Stimulated activated CD4-positive, alpha-beta T cell treated with anti-CD3 and anti-CD28 coated beads, Interleukin-4, amount 100 ng/mL, for 24 hours (primary cell): ENCODE results near the gene ZHX3.

Source experiments
- DNase-seq: peaks from one replicate; pipeline ENCODE4 v3.0.0-alpha.2; 2020

Gene ZHX3

GRCh38 chr20:41290804-41291389 lies 26.6 kb downstream of the ZHX3 start:
- DNase-seq: no peak

GRCh38 chr20:41287327-41287726 lies 30.2 kb downstream of the ZHX3 start:
- DNase-seq: no peak

GRCh38 chr20:41286240-41286851 lies 31.2 kb downstream of the ZHX3 start:
- no peak for DNase-seq

- no peak for DNase-seq
Measured at GRCh38 chr20:41279546-41280225, 37.8 kb downstream of the ZHX3 start.

GRCh38 chr20:41278936-41279335 lies 38.6 kb downstream of the ZHX3 start:
- no peak for DNase-seq

GRCh38 chr20:41277049-41277448 lies 40.5 kb downstream of the ZHX3 start:
- no peak for DNase-seq

- no peak for DNase-seq
Measured at GRCh38 chr20:41276317-41276751, 41.2 kb downstream of the ZHX3 start.

- DNase-seq: no peak
Measured at GRCh38 chr20:41275301-41275731, 42.2 kb downstream of the ZHX3 start.

GRCh38 chr20:41274152-41274551 lies 43.4 kb downstream of the ZHX3 start:
- no peak for DNase-seq

GRCh38 chr20:41273445-41273844 lies 44.1 kb downstream of the ZHX3 start:
- no peak for DNase-seq

- no peak for DNase-seq
Measured at GRCh38 chr20:41272339-41272738, 45.2 kb downstream of the ZHX3 start.

- no peak for DNase-seq
Measured at GRCh38 chr20:41268917-41269652, 48.4 kb downstream of the ZHX3 start.

GRCh38 chr20:41268402-41268801 lies 49.1 kb downstream of the ZHX3 start:
- no peak for DNase-seq

- no peak for DNase-seq
Measured at GRCh38 chr20:41265938-41266337, 51.6 kb downstream of the ZHX3 start.

- no peak for DNase-seq
Measured at GRCh38 chr20:41264819-41265218, 52.7 kb downstream of the ZHX3 start.

GRCh38 chr20:41261790-41262717 lies 55.5 kb downstream of the ZHX3 start:
- DNase-seq: no peak

- DNase-seq: no peak
Measured at GRCh38 chr20:41261260-41261659, 56.3 kb downstream of the ZHX3 start.

- DNase-seq: no peak
Measured at GRCh38 chr20:41260734-41261220, 56.8 kb downstream of the ZHX3 start.

GRCh38 chr20:41259309-41259708 lies 58.2 kb downstream of the ZHX3 start:
- DNase-seq: no peak

GRCh38 chr20:41258474-41258873 lies 59.1 kb downstream of the ZHX3 start:
- DNase-seq: no peak

GRCh38 chr20:41256516-41256915 lies 61.0 kb downstream of the ZHX3 start:
- no peak for DNase-seq

GRCh38 chr20:41255655-41256054 lies 61.9 kb downstream of the ZHX3 start:
- DNase-seq: no peak
